GM04503 (cell line): ENCODE data around the gene NRXN2.

Experiments used
- DNase-seq: peaks from one replicate; pipeline ENCODE4 v3.0.0-alpha.2; 2012; ENCODE audit warnings: low read depth

Gene NRXN2

DNA sequence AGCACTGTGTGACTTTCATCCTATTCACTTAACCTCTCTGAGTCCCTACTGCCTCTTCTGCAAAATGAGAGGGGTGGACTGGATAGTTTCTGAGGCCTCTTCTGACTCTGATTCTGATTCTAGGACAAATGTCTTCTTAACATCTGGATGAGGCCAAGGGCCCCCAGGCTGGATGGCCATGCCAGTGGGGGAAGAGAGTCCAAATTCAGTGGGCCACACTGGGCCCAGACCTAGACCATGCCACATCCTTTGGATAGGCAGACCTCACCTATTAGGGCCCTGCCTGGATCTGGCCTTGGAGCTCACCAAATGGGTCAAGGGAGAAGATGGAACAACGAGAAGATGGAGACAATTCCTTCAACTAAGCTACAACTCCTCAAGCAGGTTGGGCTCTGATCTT is 24.6 kb downstream of the NRXN2 start:
- no peak for DNase-seq

DNA sequence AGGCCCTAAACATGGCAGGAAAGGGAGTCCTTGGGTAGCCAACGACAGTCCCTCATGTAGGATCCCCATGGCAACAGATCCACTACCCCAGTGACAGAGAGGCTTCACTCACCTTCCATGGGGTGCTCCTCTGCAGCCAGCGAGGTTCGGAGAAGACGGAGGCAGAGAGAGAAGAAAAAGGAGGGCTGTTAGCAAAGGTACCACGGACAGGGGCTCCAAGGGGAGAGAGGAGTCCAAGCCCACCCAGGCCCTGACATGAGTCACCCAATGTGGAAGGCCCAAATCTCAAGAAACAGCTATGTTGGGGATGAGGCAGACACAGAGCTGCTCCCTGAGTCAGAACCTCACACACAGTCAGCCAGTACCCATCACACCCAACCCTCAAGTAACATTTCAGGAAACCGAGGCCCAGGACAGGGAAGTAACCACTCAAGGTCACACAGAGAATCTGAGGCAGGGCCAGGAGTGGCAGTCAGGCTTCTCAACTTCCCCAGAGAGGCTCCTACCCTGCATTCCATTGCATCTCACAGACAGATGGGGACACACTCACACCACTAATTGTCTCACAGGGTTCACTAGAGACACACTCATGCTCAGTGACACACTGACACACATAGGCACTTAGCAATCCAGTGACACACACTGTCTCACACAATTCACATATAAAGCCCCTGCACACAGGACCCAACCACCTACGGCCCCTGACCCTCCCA is 25.2 kb downstream of the NRXN2 start:
- no peak for DNase-seq

DNA sequence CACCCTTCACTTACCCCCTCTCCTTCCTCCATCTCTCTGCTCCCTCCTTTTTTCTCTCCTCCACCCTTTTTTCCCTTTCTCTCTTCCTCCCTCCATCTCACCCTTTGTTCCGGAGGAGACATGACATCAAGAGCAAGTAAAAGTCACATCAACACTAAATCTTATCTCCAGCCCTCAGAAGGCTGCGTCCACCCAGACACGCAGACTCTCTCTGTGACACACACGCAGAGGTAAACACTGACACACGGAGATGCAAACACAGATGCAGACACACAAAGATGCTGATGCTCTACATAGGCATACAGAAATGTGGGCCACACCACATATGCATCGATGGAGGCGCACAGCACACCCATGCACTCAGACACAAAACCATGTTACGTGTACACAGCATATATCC is 27.0 kb downstream of the NRXN2 start:
- no peak for DNase-seq

DNA sequence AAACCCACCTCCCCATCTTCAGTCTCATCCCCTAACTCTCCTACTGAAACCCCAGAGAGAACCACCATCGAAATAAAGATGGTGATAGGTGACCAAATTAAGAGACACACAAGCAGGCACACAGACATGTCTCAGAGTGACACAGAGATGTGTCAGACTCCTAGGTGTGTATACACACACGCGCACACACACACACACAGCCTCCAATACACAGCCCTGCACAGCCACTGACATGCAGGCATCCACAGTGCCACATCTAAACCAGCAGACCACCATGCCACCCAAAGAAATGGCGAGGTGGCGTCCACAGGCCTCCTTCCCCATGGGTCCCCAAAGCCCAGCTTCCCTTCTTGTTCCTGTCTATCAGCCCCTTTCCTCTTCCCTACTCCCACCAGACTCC is 27.4 kb downstream of the NRXN2 start:
- no peak for DNase-seq

DNA sequence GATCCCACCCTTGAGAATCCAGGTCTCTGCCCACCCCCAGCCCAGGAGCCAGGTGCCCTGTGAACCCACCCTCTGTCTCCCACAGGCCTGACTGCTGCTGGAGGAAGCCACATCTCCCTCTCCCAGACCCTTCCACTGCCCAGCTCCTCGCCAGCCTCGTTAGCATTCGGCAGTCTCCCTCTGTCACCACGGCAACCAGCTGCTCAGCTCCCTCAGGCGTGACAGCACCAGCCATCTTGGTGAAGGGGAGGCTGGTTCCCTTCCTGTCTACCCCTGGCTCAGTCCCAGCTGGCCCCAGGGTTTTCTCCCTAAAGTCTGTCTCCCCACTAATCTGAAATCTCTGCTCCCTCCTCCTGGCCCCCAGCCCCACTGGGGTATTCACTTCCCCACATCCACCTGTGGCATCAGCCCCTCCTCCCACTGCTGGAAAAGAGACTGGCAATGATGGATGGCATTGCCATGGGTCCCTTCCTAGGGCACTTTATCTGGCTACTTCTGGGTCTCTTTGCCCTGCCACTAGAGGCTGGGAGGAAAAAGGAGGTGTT is 28.1 kb downstream of the NRXN2 start:
- no peak for DNase-seq

DNA sequence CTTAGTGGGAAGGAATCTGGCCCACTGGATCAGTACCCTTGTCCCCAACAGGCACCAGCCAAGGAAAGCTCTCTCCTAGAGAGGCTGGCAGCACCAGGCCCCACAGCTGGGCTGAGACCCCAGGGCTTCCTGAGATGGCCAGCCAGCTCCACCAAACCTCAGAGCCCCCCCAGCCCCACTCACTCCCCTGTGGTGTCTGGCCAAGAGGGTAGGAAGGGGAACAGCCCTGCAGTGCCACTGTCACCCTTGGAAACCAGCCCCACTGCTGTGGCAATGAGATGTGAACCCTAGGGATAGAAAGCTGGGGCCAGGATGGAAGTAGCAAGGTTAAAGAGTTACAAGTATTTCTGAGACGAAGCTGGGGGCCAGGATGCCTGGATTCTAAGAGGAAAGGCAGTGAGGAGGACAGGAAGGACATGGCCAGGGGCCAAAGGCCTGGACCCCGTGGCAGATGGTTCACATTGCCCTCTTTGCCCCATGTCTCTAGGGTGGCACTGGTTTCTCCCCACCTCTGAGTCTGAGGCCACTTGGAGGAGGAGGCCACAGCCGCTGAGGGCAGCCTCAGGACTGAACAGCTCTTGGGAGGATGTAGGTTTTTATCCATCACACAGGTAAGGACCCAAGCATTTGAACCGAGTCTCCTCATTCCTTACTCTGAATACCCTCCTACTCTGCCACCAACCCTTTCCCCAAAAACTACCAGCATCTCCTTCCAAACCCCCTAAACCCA is 28.8 kb downstream of the NRXN2 start:
- no peak for DNase-seq

DNA sequence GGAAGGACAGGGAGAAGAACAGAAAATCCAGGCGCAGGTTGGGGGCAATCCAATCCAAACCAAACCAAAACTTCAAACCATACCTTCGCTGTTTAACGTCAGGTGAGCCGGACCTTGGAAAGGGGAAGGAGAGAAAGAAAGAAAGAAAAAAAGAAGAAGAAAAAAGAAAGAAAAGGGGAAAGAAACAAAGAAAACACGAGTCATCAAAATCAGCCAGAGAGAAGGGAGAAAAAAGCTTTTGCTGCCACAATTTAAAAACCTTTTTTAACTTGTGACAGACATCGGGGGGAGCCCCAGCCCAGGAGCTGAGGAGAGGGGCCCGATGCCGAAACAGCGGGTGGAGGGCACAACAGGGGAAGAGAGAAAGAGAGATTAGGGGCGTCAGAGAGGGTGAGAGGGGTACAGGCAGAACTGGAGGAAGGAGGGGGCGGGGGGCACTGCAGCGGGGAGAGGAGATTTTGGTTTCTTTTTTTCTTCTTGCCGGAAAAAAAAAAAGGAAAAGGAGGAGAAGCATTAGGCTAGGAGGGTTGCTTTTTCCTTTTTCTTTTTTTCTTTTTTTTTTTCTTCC is 30.1 kb downstream of the NRXN2 start:
- DNase-seq = no peak

DNA sequence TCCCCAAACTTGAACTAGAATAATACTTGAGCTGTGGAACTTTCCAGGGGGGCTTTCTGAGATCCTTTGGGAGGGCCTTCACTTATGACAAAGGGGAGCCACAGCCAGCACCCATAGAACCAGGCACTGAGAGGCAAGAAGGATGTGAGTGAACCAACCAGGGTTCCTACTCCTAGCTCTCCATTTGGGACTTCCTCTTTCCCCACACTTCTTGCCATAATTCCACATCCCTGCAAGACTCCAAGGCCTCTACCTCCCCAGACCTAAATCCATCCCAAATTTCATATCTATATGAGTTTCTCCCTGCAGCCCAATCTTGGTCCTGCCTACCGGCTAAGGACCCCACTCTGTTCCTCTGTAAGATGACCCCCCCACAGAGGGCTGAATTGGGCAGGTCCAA is 31.5 kb downstream of the NRXN2 start:
- no peak for DNase-seq

DNA sequence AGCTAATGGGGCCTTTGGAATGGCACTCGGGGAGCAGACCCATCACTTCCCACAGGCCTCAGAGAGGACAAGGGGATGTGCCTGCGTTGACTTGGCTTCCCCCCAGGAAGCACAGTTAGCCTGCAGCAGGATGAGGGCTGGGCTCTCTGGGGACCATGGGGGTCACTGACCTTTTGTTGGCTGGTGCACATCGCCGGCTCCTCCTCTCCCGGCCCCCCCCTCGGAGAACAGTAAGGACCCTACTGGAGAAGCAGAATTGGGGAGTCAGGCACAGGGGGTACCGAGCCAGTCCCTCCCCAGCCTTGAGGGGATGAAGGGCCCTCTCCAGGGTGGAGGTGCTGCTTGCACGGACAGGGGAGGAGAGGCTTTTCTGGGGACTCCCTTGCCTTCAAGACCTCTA is 32.8 kb downstream of the NRXN2 start:
- DNase-seq = no peak

DNA sequence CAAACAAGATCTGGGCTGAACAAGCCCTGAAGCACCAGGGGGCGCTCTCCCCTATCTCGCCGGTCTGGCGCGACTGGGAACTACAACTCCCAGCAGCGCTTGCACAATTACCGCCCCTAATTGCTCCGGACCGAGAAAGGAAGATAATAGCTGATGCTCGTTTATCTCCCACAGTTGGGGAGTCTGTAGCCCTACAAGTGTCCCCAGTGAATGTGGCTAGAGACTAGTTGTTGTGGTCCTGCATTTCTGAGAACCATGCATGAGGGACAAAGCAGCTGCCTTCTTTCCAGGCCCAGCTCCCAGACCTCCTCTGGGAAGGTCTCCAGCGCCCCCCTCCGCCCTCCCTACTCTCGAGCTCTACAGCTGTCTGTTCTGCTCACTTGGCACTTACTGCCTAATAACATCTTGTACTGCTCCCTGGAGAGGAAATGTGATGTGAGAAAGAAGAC is 34.4 kb downstream of the NRXN2 start:
- peak; percentile 40 for DNase-seq

DNA sequence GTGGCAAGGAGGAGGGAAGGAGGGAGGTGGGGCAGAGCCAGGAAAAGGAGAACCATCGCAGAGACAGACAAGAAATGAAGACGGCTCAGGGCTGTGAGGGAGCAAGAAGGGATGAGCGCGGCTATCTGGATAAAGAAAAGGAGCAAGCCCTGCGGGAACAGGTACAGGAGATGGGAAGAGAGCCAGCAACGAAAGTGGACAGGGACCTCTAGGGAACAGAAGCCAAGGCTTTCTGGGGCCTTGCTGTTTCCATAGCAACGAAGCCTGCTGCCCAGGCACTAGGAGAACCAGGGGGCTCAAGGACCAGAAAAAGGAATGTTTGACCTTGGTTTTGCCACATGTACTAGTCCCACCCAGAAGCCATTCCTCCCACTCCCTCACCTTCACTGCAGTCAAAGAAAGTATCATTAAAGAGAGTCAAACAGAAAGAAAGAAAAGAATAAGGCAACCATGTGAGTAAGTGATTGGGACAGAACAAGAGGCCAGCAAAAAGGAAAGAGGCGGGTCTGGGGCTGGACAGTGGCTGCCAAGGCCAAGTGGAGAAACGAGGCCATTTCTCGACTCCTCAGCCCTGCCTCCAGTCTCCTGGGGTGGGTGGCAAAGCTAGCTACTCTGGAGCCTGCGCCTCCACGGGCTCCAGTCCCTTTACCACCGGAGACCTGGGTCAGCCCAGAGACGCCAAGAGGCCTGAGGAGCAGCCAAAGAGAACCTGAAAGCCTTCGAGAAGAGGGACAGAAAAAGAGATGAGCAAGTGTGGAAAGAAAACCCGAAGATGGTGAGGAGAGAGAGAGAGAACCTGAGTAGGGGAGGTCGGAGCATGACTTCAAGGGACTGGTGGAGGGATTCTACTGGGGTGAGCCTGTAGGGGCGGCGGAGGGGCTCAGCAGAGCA is 35.1 kb downstream of the NRXN2 start:
- DNase-seq = no peak

DNA sequence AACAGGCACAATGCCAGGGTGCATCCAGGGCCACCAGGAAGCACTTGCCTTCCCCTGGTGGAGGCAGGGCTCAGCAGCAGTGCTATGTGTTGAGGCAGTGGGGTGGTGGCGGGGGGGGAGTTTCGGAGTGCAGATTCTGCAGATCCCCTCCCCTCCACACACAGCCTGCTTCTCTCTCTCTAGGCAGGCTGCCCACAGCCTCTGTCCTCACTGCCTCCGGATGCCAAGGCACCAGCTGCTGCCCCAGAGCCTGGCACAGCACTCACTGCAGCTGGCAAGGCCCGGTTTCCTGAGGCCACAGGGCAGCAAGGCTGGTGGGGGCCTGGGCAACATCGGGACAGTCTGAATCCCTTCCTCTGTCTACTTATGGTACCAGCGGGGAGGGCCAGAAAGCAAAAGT is 35.8 kb downstream of the NRXN2 start:
- DNase-seq = no peak

DNA sequence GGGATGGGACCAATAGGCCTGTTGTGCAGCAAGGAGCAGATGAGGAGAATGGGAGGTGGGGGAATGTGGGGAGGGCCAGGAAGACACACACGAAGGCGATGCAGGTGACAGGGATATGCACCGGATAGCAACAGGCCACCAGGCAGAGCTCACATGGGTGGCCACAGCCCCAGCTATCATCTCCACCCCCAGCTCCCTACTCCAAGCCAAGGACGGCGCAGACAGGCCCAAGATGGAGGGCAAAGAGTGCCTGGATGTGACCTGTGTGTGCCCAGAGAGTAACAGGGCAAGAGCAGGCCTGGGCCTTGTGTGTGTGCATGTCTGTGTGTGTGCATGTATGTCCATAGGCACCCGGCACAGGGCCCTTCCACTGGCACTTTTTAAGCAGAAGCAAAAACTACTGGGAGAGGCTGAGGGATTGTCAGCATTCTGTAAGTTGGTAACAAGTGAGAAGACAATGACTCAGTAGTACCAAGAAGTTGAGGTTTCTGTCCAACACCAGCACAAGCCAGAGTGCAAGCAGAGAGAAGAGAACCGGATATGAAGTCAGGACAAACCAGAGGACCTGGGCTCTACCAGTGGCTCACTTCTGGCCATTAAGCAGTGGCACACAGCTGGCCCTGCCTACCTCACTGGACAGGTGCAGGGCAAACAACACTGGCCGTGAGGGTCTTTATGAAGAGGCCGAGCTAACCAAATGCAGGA is 36.4 kb downstream of the NRXN2 start:
- no peak for DNase-seq

DNA sequence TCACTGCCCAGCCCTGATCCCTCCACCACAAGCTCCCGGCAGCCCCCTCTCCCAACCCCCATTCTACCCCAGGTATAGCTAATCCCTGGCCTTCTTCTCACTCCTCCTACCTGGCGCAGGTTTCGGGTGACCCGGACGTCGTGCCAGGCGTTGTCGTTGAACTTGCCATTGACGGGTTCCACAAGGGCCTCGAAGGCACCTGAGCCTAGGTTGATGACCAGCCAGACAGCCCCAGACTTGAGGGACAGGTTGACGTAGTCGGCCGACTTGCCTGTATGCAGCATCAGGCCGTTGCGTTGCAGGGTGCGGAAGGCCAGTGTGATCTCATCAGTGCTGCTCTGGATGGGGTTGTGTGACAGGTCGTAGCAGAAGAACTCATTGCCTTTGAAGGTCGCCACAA is 37.5 kb downstream of the NRXN2 start:
- DNase-seq = no peak

DNA sequence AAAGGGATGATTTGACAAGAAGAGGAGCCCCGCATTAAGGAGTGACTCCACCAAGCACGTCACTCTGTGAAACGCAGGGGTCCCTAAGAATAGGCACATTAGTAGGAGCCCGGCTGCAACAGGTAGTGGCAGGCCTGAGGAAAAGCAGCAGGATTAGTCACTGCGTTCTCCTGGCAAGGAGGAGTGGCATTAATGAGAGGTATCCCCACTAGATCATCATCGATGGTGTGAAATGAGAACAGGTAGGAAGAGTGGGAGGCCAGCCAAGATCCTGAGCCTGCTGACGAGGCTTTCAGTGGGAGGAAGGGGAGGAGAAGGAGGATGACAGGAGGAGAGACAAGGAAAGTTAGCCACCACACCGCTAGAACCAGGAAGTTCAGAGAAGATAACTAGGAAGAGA is 38.6 kb downstream of the NRXN2 start:
- no peak for DNase-seq

DNA sequence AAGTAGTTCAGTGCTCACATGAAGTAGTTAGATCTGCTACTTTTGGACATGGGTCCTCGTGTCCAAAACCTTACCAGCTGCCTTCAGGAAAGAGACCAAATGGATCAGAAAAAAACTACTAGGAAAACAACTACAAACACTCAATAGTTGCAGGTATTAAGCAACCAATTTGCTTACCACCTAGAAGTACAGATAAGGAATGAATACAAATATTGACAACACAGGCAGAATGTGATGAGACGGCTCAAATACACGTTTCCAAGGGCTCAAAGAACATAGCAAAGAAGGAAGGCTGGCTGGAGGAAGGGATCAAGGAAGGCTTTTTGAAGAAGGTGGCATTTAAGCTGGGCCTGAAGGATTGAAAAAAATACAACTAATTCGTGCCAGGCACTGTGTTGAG is 41.8 kb downstream of the NRXN2 start:
- no peak for DNase-seq

DNA sequence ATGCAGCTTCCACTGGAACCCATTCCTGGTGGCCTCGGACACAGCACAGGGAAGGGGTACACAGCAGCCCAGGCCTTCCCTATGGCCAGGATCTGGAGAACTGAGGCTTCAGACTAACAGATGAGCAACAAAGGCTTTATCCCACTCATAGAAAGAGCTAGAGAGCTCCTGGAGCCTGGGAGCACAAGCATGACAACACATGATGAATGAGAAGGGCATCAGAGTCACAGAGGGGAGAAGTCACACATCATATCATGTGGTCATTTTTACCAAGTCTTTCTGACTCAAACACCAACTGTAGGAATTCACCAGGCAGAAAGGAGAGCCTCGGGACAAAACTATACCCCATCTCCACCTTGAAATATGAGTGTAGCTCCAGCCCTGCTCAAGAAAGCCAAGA is 43.2 kb downstream of the NRXN2 start:
- no peak for DNase-seq

DNA sequence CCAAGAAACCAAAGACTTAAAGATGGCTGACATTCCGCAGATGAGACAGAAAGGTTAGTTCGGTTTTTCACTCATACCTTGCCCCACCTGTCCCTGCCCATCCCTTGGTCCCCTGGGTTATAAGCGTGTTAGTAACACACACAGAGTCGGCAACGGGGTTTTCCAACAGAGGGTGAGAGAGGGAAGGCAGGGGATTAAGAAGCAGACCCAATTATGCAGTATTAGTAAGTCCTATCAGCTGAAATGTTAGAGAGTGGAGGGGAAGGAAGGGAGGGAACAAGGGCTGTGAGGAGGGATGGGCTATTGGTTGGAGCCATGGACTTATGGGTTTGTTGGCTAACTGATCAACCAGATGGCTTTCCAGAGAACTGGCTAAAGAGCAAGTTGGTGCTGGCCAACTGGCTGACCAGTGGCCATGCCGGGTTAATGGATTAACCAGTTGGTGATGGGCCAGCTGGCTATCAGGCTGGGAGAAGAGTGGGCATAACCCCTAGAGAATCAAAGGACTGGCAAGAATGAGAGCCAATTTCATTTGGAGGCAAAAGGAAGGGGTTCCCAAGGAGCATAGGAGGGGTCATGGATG is 45.5 kb downstream of the NRXN2 start:
- DNase-seq = no peak

DNA sequence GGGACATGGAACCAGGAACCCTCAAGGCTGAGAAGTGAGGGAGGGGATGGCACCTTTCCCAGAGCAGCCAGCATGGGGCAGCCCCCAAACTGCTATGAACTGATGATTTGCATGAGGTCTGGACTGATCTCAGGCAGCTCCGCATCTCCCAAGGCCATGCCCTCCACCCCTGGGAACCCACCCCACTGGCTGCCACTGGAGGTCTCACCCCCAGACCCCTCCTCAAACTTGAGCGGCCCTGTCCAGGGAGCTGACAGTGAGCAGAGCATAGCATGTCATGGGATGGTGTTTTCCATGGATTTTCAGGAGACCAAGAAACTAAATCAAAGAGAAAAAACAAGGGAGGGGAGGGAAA is 46.8 kb downstream of the NRXN2 start:
- DNase-seq = no peak

DNA sequence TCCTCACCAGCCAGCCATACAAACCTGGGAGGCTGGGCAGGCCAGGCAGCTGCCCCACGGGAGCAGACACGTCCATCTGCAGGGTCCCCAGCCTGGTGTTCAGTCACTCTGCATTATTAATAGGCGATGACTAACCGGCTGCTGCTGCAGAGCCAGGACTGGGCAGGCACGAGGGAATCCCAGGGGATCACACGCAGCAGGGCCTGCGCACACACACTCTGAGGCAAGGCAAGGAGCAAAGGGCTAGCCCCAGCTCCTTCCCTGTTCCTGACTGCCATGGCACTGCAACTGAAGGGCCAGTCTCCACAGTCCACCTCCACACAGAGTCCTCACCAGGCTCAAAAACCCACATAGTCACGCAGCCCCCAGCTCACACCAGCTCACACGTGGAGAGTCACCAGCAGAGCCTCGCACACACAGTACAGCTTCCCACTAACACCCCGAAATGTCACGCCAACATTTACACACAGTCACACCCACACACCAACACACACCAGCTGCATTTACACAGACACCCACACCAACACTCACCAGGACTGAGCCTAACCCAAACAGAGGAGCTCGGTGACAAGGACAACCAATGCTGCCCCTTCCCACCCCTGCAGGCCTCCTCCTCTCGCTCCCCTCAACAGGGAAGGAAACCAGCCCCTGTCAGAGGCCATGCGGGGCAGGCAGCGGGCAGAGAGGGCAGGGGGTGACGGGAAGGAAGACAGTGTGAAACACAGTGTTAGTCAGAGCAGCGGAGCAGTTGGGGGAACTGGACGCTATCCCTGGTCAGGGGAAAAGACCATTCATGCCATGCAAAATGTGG is 47.3 kb downstream of the NRXN2 start:
- DNase-seq = peak; percentile 68
